ENCODE results near the gene LRRC36. TPM values are rescaled to one million over a fixed set of nuclear protein-coding genes. Genes with fewer than 3 reads are reported as not detected.

The LRRC36 gene
- total and polyA plus RNA-seq, 10 of the 15 experiments (the other 5 are each of a cell fraction or from before 2014, with no cell fraction given), result 0.45 to 2.0 (median 0.75) TPM; not detected in 1

GRCh38 chr16:67302970-67303369 is 23.6 kb upstream of the LRRC36 start:
- WGBS (ENCODE audit: insufficient coverage, insufficient replicate concordance, low lambda C conversion rate, missing lambda C conversion rate), result 66% methylated on average over 8 of the region's 8 CpGs
- H4K20me1 ChIP-seq (ENCODE audit: control insufficient read depth, insufficient read depth), result no peaks in the 10 kb centered on the region
- intact Hi-C loops (cut with micrococcal nuclease; ENCODE audit: unreplicated experiment) (no loop called here), in situ Hi-C loops (cut with MboI) (no loop called here)
- no peaks in the 10 kb centered on the region; the same call in 1 of the 2 replicates for H3K4me1 ChIP-seq (ENCODE audit: control insufficient read depth, insufficient read depth, low read length)
- SMC1A ChIA-PET (ENCODE audit: uncharacterized antibody, unreplicated experiment), result no interaction called here
- no peak for DNase-seq (ENCODE audit: low read depth, low spot score)
- H3K9ac ChIP-seq (ENCODE audit: control insufficient read depth, insufficient read depth, low read length), result no peak overlapping the region
- H3K79me2 ChIP-seq (ENCODE audit: control insufficient read depth, insufficient read depth, low read length), result no peaks in the 10 kb centered on the region
- BruUV-seq (replicated peaks), result no TSS peak
- no peak for TF ChIP-seq PAX5 (IDR thresholded peaks at IDR 0.05; ENCODE audit: borderline replicate concordance, low read depth, low read length)
- no peak for TF ChIP-seq PAX8 (IDR thresholded peaks at IDR 0.05)
- TF ChIP-seq PKNOX1 (IDR thresholded peaks at IDR 0.05), result no peak
- no peak for TF ChIP-seq MEF2B (IDR thresholded peaks at IDR 0.05; ENCODE audit: partially characterized antibody, poor library complexity, severe bottlenecking)
- TF ChIP-seq ATF2 (IDR thresholded peaks at IDR 0.05; ENCODE audit: low read length), result no peak
- RAD21 ChIA-PET (ENCODE audit: unreplicated experiment), result no interaction called here
- H3K4me3 ChIP-seq, result no peak overlapping the region
- no peak overlapping the region for H2AFZ ChIP-seq (ENCODE audit: control insufficient read depth, low read depth, low read length)
- H3K36me3 ChIP-seq (ENCODE audit: control insufficient read depth in 2 of 2, insufficient read depth in 2 of 2, low read length in 1 of 2), result no peaks in the 10 kb centered on the region
- no peaks in the 10 kb centered on the region for H3K9me3 ChIP-seq (replicated peaks; ENCODE audit: control insufficient read depth, insufficient read depth, low read length)
- peak; percentile 48; the same call in 2 of the 3 replicates for ATAC-seq
- FAIRE-seq, result no peak
- H3K27ac ChIP-seq (ENCODE audit: control insufficient read depth, insufficient read depth), result no peak overlapping the region
- POLR2A ChIA-PET, result no interaction called here
- no peak overlapping the region for H3K4me2 ChIP-seq (ENCODE audit: control insufficient read depth, insufficient read depth)
- CTCF ChIA-PET, result interaction anchor here (0.7 kb wide), 1 partner anchor 17 kb away, joined by 4 read pairs; no protein-coding TSS in a partner anchor
- H3K27me3 ChIP-seq (replicated peaks in 1 of 2; ENCODE audit: control insufficient read depth in 2 of 2, insufficient read depth in 2 of 2, low read length in 1 of 2), result peaks cover 0 to 2% of the 10 kb centered on the region in 2 experiments; a peak in 1 of 4 replicates

GRCh38 chr16:67304020-67304419 is 22.6 kb upstream of the LRRC36 start:
- H2AFZ ChIP-seq (ENCODE audit: control insufficient read depth, low read depth, low read length), result no peak overlapping the region
- no peak for TF ChIP-seq SIN3A (IDR thresholded peaks at IDR 0.05; ENCODE audit: low read depth, low read length)
- TF ChIP-seq USF1 (IDR thresholded peaks at IDR 0.05; ENCODE audit: borderline replicate concordance, extremely low read length, insufficient read depth, low read depth, low read length), result no peak
- TF ChIP-seq BMI1 (IDR thresholded peaks at IDR 0.05; ENCODE audit: borderline replicate concordance), result no peak
- no peak for TF ChIP-seq PBX3 (IDR thresholded peaks at IDR 0.05; ENCODE audit: insufficient replicate concordance, low read depth, low read length)
- no peak for TF ChIP-seq STAT3 (IDR thresholded peaks at IDR 0.05; ENCODE audit: low read depth, low read length)
- H3K79me2 ChIP-seq (ENCODE audit: control insufficient read depth, insufficient read depth, low read length), result no peaks in the 10 kb centered on the region
- ChIA-PET POLR2A (no interaction called here), SMC1A (ENCODE audit: uncharacterized antibody, unreplicated experiment) (no interaction called here), RAD21 (ENCODE audit: unreplicated experiment) (no interaction called here), CTCF (no interaction called here)
- H3K9ac ChIP-seq (ENCODE audit: control insufficient read depth, insufficient read depth, low read length), result no peak overlapping the region
- no peak overlapping the region for H3K27ac ChIP-seq (ENCODE audit: control insufficient read depth, insufficient read depth)
- peaks cover 7% of the 10 kb centered on the region for H3K4me1 ChIP-seq (ENCODE audit: control insufficient read depth, insufficient read depth, low read length)
- BruUV-seq (replicated peaks), result no TSS peak
- intact Hi-C loops (cut with micrococcal nuclease; ENCODE audit: unreplicated experiment) (no loop called here), in situ Hi-C loops (cut with MboI) (no loop called here)
- FAIRE-seq (no peak), DNase-seq (ENCODE audit: low read depth, low spot score) (no peak), ATAC-seq (no peak)
- no peaks in the 10 kb centered on the region for H3K36me3 ChIP-seq (ENCODE audit: control insufficient read depth in 2 of 2, insufficient read depth in 2 of 2, low read length in 1 of 2)
- H3K27me3 ChIP-seq (replicated peaks in 1 of 2; ENCODE audit: control insufficient read depth in 2 of 2, insufficient read depth in 2 of 2, low read length in 1 of 2), result peaks cover 0 to 2% of the 10 kb centered on the region in 2 experiments; a peak in 1 of 4 replicates
- no peak overlapping the region for H3K4me3 ChIP-seq
- H4K20me1 ChIP-seq (ENCODE audit: control insufficient read depth, insufficient read depth), result no peaks in the 10 kb centered on the region
- H3K4me2 ChIP-seq (ENCODE audit: control insufficient read depth, insufficient read depth), result no peak overlapping the region
- WGBS (ENCODE audit: insufficient coverage, insufficient replicate concordance, low lambda C conversion rate, missing lambda C conversion rate), result 0% methylated on average over 1 of the region's 1 CpG
- H3K9me3 ChIP-seq (replicated peaks; ENCODE audit: control insufficient read depth, insufficient read depth, low read length), result no peaks in the 10 kb centered on the region
